Panc1 (cell line): ENCODE measurements around the gene ACSL5. TPM values are rescaled to one million over a fixed set of nuclear protein-coding genes. Genes with fewer than 3 reads are reported as not detected.
"Not testable (repeated sequence)": the region's sequence is repeated elsewhere in the genome, so short reads cannot be mapped to it uniquely, and the experiment has no call there.

ENCODE experiments used
- ATAC-seq: fragments of 200-7000 bp; cut with Tn5 transposase; 2 replicates; pipeline ENCODE4 v1.9.1; 2020; ENCODE audit warnings: mild to moderate bottlenecking, moderate library complexity
- BruUV-seq: library from RNA; stranded (reverse); fragments of 400-500 nt; replicated peaks from 2 replicates; lab custom pipeline; 2021; lab: Mats Ljungman, UMichigan
- CTCF ChIA-PET: fragments of 300-600 bp; sonication (Branson Sonifier 250); formaldehyde crosslinking; loops from one replicate; lab custom pipeline; 2022; ENCODE audit warnings: antibody characterized with exemption; lab: Charles Lee
- POLR2A ChIA-PET: fragments of 300-600 bp; sonication (Branson Sonifier 250); formaldehyde crosslinking; loops from one replicate; lab custom pipeline; 2022; ENCODE audit warnings: antibody characterized with exemption; lab: Charles Lee
- DNase-seq: peaks from one replicate; pipeline ENCODE4 v3.0.0-alpha.2; 2010; ENCODE audit warnings: low read depth, low spot score
- H3K27ac ChIP-seq: 2 replicates; pipeline ENCODE4 v1.5.1; 2011; ENCODE audit warnings: mild to moderate bottlenecking, low read length, inconsistent platforms
- H3K27me3 ChIP-seq: fragments of 200-500 bp; sonication (Bioruptor generic); 2 replicates; pipeline ENCODE4 v1.6.0; 2014; ENCODE audit warnings: low read length, inconsistent platforms; ENCODE audit not compliant: control insufficient read depth, insufficient read depth
- H3K36me3 ChIP-seq: fragments of 200-500 bp; sonication (Bioruptor generic); 2 replicates; pipeline ENCODE4 v1.5.1; 2014; ENCODE audit warnings: inconsistent platforms, mild to moderate bottlenecking, low read length, moderate library complexity; ENCODE audit not compliant: control insufficient read depth, insufficient read depth
- H3K4me1 ChIP-seq: 2 replicates; pipeline ENCODE4 v1.5.1; 2011; ENCODE audit warnings: inconsistent platforms, mild to moderate bottlenecking, low read length, moderate library complexity; ENCODE audit not compliant: control insufficient read depth, insufficient read depth
- H3K4me3 ChIP-seq, 2 experiments: 2 replicates each; pipeline ENCODE4 v1.5.1; 2011 to 2012; ENCODE audit warnings: low read depth in 2 of 2, low read length in 2 of 2, mild to moderate bottlenecking in 2 of 2, inconsistent platforms in 1 of 2, moderate library complexity in 1 of 2
- H3K9me3 ChIP-seq: fragments of 200-500 bp; sonication (Bioruptor generic); 2 replicates; pipeline ENCODE4 v1.5.1; 2014; ENCODE audit warnings: low read depth, mild to moderate bottlenecking, inconsistent platforms, low read length, moderate library complexity; ENCODE audit not compliant: control insufficient read depth, insufficient read depth
- POLR2AphosphoS5 ChIP-seq: IDR thresholded peaks from 2 replicates; pipeline ENCODE4 v1.6.1; 2012; ENCODE audit warnings: mild to moderate bottlenecking, low read depth, low read length, moderate library complexity
- SIN3A ChIP-seq: IDR thresholded peaks from 2 replicates; pipeline ENCODE4 v1.6.1; 2012; ENCODE audit warnings: low read depth, mild to moderate bottlenecking, low read length, moderate library complexity, borderline replicate concordance; ENCODE audit not compliant: insufficient read depth
- TCF7L2 ChIP-seq: IDR thresholded peaks from 2 replicates; pipeline ENCODE4 v1.6.1; 2011; ENCODE audit warnings: mild to moderate bottlenecking, low read depth, low read length, inconsistent platforms
- in situ Hi-C: cut with HindIII; loops from 2 replicates; pipeline ENCODE4 v1.10.0; 2016; ENCODE audit warnings: low sequenced_read_pairs, low pct_unique_long_range_greater_than_20kb
- intact Hi-C: fragments of 100-400 bp; cut with micrococcal nuclease; formaldehyde crosslinking; loops from one replicate; pipeline ENCODE4 v1.10.0; 2022; ENCODE audit not compliant: unreplicated experiment
- total RNA-seq: library from RNA; stranded (reverse); gene quantifications from one replicate; pipeline ENCODE4 v1.2.1, GENCODE V29; 2021; ENCODE audit not compliant: unreplicated experiment
- TF ChIP-seq, protein P1 (sequence below), 2 experiments: IDR thresholded peaks; 2 replicates each; pipeline ENCODE4 v1.6.1; 2011 to 2012; ENCODE audit warnings: low read depth in 2 of 2, control low read depth in 1 of 2, low read length in 1 of 2, mild to moderate bottlenecking in 1 of 2, moderate library complexity in 1 of 2; ENCODE audit not compliant: insufficient read depth in 1 of 2
- TF ChIP-seq, protein P2 (sequence below): fragments of 450-650 bp; IDR thresholded peaks from 2 replicates; pipeline ENCODE4 v1.5.1; 2017; ENCODE audit warnings: mild to moderate bottlenecking

Gene ACSL5
- total RNA-seq, 1 experiment from 2014 or later, result 2.4 TPM

DNA sequence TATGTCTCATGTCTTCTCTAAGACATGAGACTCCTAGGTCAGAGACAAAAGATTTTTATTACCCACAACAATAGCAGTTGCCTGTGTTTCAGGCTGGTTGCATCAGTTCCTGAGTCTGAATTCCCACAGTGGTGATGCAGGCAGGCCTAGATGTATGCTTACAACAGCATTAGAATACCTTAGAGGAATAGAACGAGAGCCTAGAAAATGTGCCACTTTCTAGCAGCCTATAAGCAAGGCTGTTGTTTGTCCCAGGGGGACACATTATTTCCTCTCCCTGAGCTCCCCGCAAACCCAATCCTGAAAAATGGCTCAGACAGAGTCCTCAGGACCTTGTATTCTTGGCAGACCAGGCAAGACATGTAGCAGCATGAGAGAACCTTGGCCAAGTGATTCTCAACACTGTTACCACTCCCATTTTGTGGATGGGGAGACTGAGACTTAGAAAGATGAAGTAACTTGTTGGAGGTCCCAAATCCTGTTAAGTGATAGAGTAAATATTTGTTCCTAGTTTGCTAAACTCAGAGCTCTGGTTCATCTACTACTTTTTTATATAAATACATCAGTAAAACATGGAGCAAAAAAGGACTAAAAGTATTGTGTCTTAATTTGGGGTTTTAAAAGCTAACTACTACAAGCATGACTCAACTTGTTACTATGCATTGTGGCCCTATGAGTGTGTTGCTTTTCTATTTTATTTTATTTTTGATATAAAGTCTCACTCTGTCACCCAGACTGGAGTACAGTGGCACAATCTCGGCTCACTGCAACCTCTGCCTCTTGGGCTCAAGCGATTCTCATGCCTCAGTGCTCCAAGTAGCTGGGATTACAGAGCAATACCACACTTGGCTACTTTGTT is 87.3 kb downstream of the ACSL5 start:
- Histone ChIP-seq H3K4me3 (no peak overlapping the region), H3K27ac (peak overlapping the region; percentile 70; the same call in 1 of the 2 replicates), H3K27me3 (no peaks in the 10 kb centered on the region), H3K4me1 (no peaks in the 10 kb centered on the region), H3K36me3 (peaks cover 10% of the 10 kb centered on the region; the same call in 1 of the 2 replicates), H3K9me3 (no peaks in the 10 kb centered on the region)
- no peak for ATAC-seq
- TF ChIP-seq SIN3A (no peak), TCF7L2 (0 out of 2 replicates have a peak, but pooled peaks have one; percentile 20)
- POLR2A ChIA-PET, result no interaction called here
- in situ Hi-C loops (no loop called here), intact Hi-C loops (no loop called here)
- BruUV-seq, result no TSS peak
- CTCF ChIA-PET, result no interaction called here
- DNase-seq, result peak; percentile 86

DNA sequence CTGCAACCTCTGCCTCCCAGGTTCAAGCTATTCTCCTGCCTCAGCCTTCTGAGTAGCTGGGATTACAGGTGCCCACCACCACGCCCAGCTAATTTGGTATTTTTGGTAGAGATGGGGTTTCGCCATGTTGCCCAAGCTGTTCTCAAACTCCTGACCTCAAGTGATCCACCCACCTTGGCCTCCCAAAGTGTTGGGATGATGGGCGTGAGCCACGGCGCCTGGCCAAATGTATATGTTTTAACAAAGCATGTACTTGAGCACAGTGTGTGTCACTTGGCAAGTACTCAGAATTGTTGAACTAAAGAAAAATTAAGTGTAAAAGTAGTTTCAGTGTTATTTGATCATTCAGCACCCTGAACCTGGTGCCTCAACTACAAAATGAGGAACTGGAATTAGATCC is 90.2 kb downstream of the ACSL5 start:
- POLR2A ChIA-PET, BruUV-seq, H3K9me3 ChIP-seq, in situ Hi-C loops, H3K27me3 ChIP-seq, H3K4me1 ChIP-seq, DNase-seq, CTCF ChIA-PET, ATAC-seq, intact Hi-C loops, H3K27ac ChIP-seq, H3K4me3 ChIP-seq: not testable (repeated sequence)
- peaks cover 10% of the 10 kb centered on the region; the same call in 1 of the 2 replicates for H3K36me3 ChIP-seq

DNA sequence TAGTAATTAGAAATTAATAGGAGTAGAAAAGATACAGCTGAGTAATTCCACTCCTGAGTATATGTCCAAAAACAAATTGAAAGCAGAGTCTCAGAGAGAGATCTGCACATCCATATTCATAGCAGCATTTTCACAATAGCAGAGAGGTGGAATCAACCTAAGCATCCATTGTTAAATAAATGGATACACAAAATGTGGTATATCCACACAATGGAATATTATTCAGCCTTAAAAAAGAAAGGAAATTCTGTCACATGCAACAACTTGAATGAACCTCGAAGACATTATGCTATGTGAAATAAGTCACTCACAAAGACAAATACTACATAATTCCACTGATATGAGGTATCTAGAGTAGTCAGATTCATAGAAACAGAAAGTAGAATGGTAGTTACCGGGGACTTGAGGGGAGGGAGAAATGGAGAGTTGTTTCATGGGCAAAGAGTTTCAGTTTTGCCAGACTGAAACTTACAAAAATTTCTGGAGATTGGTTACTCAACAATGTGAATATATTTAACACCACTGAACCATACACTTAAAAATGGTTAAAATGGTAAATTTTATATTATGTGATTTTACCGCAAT is 91.5 kb downstream of the ACSL5 start:
- no peak overlapping the region for H3K4me3 ChIP-seq
- DNase-seq (no peak), ATAC-seq (no peak)
- BruUV-seq, result TSS peak; percentile 17
- ChIA-PET CTCF (no interaction called here), POLR2A (no interaction called here)
- no peak overlapping the region for H3K27ac ChIP-seq
- in situ Hi-C loops (no loop called here), intact Hi-C loops (no loop called here)
- TF ChIP-seq POLR2AphosphoS5 (no peak), SIN3A (no peak), TCF7L2 (no peak)
- TF ChIP-seq, protein P1, sequence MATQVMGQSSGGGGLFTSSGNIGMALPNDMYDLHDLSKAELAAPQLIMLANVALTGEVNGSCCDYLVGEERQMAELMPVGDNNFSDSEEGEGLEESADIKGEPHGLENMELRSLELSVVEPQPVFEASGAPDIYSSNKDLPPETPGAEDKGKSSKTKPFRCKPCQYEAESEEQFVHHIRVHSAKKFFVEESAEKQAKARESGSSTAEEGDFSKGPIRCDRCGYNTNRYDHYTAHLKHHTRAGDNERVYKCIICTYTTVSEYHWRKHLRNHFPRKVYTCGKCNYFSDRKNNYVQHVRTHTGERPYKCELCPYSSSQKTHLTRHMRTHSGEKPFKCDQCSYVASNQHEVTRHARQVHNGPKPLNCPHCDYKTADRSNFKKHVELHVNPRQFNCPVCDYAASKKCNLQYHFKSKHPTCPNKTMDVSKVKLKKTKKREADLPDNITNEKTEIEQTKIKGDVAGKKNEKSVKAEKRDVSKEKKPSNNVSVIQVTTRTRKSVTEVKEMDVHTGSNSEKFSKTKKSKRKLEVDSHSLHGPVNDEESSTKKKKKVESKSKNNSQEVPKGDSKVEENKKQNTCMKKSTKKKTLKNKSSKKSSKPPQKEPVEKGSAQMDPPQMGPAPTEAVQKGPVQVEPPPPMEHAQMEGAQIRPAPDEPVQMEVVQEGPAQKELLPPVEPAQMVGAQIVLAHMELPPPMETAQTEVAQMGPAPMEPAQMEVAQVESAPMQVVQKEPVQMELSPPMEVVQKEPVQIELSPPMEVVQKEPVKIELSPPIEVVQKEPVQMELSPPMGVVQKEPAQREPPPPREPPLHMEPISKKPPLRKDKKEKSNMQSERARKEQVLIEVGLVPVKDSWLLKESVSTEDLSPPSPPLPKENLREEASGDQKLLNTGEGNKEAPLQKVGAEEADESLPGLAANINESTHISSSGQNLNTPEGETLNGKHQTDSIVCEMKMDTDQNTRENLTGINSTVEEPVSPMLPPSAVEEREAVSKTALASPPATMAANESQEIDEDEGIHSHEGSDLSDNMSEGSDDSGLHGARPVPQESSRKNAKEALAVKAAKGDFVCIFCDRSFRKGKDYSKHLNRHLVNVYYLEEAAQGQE (IDR thresholded peaks at IDR 0.05; ENCODE audit: insufficient read depth in 1 of 2, low read depth in 2 of 2, low read length in 1 of 2), result no peak
- TF ChIP-seq, protein P2, sequence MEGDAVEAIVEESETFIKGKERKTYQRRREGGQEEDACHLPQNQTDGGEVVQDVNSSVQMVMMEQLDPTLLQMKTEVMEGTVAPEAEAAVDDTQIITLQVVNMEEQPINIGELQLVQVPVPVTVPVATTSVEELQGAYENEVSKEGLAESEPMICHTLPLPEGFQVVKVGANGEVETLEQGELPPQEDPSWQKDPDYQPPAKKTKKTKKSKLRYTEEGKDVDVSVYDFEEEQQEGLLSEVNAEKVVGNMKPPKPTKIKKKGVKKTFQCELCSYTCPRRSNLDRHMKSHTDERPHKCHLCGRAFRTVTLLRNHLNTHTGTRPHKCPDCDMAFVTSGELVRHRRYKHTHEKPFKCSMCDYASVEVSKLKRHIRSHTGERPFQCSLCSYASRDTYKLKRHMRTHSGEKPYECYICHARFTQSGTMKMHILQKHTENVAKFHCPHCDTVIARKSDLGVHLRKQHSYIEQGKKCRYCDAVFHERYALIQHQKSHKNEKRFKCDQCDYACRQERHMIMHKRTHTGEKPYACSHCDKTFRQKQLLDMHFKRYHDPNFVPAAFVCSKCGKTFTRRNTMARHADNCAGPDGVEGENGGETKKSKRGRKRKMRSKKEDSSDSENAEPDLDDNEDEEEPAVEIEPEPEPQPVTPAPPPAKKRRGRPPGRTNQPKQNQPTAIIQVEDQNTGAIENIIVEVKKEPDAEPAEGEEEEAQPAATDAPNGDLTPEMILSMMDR, result no peak
- H3K27me3 ChIP-seq, result no peaks in the 10 kb centered on the region
- H3K36me3 ChIP-seq, result peaks cover 10% of the 10 kb centered on the region; the same call in 1 of the 2 replicates
- H3K9me3 ChIP-seq, result no peaks in the 10 kb centered on the region
- no peaks in the 10 kb centered on the region for H3K4me1 ChIP-seq
